ENCODE data around the gene FARS2.

- TF ChIP-seq POLR2AphosphoS5 (IDR thresholded peaks at IDR 0.05), result no peak
- TF ChIP-seq CTCF (IDR thresholded peaks at IDR 0.05 in 8 of 11, conservative IDR thresholded peaks at IDR 0.05 in 3 of 11), result no peak
Observed at GRCh38 chr6:5274231-5274630, 12.9 kb downstream of the FARS2 start.

Measured in spleen (tissue), 7 donors.